HG02763 (cell line): ENCODE results near the gene ZFYVE16.
A peak's percentile ranks its signal among the peaks of the same experiment; 100 is the strongest.
"Not testable (repeated sequence)": the region's sequence is repeated elsewhere in the genome, so short reads cannot be mapped to it uniquely, and the experiment has no call there.

Experiments
- ATAC-seq: cut with Tn5 transposase; IDR thresholded peaks from one replicate; pipeline ENCODE4 v1.9.1; 2021; ENCODE audit warnings: mild to moderate bottlenecking, moderate library complexity; ENCODE audit not compliant: unreplicated experiment

ZFYVE16 gene

DNA sequence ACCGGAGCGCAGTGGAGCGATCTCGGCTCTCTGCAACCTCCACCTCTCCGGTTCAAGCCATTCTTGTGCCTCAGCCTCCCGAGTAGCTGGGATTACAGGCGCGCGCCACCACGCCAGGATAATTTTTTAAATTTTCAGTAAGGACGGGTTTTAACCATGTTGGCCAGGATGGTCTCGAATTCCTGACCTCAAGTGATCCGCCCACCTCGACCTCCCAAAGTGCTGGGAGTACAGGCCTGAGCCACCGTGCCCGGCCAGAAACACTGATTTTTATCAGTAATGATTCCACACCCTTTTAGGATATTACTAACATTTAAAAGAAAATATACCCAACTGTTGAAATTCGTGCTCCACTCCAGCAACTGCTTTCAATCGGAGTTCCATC, 79.6 kb downstream of the ZFYVE16 start:
- ATAC-seq, result no peak

DNA sequence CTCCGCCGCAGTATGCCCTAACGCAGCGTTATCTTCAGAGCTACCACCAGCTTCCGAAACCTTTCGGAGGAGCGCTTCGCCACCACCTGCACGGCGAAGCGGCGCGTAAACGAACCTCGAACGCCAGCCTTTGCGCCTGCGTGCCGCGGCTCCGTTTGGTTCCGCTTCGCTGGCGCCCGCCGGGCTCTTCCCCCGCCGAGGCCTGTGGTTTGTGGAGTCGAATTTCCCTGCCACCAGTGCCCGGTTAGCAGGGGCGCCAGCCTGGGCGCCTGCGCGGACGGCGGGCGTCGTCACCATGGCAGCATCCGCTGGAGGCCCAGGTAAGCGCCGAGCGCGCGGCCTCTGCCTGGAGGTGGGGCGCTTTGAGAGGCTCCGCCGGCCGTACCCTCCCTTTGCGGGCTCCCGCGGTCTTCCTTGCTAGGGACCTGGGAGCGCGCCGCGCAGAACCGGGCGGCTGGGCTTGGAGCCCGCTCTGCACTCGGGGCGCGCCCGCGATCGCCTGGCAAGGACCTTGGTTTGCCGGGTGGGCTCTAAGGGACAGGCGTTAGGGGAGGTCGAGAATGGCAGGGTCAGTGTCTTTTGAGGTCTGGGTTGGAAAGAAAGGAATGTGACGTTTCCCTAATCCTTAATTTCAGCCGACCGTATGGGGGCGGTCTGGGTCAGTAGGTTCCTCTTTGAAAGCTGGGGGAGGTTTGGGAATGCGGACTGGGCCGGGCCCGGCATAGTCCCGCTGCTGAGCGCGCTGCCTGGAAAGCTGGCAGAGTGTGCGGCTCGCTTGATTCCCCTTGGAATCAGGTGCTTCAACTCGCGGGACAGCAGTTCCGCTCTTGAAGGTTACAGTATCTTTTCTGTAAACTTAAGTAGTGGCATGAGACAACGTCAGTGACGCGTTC, 80.2 kb downstream of the ZFYVE16 start, which contains the start of gene FAM151B:
FAM151B (plus strand) TSS at position 272 of the 893 bp plus-strand sequence; CDS start at position 296, 24 bp downstream.
- ATAC-seq, result peak; percentile 89

DNA sequence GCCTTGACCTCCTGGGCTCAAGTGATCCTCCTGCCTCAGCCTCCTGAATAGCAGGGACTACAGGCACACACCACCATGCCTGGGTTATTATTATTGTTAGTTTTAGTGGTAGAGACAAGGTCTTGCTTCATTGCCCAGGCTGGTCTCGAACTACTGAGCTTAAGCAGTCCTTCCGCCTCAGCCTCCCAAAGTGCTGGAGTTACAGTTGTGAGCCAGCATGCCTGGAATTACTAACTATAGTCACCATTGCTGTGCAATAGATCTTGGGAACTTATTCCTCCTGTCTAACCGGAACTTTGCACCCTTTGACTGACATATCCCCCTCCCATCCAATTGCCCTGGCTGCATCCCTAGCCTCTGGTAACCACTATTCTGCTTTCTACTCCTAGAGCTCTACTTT, 83.4 kb downstream of the ZFYVE16 start:
- ATAC-seq, result no peak

DNA sequence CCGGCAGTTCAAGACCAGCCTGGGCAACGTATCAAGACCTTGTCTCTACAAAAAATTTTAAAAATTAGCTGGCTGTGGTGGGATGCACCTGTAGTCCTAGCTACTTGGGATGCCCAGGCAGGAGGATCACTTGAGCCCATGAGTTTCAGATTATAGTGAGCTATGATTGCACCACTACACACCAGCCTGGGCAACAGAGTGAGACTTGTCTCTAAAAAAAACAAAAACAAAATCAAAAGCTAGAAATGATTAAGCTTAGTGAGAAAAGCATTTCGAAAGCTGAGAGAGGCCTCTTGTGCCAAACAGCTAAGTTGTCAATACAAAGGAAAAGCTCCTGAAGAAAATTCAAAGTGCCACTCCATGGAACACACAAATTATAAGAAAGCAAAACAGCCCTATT, 84.9 kb downstream of the ZFYVE16 start:
- no peak for ATAC-seq

DNA sequence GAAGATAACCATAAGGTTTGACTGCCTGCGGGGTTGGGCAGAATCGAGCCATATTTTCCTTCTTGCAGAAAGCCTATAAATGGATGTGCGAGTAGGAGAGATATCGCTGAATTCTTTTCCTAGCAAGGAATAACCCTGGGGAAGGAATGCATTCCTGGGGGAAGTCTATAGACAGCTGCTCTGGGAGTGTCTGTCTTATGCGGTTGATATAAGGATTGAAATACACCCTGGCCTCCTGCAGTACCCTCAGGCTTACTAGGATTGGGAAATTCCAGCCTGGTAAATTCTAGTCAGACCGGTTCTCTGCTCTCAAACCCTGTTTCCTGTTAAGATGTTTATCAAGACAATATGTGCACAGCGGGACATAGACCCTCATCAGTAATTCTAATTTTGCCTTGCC, 85.6 kb downstream of the ZFYVE16 start:
- ATAC-seq, result not testable (repeated sequence)

DNA sequence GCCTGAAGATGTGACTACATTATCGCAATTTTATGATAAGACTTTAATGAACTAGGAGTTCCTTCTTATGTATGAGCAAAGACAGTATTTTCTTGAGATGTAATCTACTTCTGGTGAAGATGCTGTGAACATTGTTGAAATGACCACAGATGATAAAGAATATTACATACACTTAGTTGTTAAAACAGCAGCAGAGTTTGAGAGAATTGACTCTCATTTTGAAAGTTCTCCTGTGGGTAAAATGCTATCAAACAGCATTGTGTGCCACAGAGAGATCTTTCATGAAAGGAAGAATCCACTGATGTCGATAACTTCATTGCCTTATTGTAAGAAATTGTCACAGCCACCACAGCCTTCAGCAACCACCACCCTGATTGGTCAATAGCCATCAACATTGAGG, 88.0 kb downstream of the ZFYVE16 start:
- no peak for ATAC-seq

DNA sequence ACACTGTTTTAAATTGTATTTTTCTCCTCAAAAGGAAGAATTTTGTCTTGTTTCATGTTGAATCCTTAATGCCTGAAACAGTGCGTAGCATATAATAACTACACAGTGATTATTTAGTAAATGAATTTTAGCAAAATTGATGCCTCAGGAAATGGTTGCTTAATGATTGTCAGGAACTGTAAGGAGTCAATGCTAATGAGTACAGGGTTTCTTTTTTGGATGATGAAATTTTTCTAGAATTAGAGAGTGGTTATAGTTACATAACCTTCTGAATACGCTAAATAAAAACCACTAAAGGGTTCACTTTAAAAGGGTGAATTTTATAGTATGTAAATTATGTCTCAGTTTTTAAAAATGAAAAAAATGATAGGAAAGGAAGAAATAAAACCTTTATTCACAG, 94.9 kb downstream of the ZFYVE16 start:
- no peak for ATAC-seq

DNA sequence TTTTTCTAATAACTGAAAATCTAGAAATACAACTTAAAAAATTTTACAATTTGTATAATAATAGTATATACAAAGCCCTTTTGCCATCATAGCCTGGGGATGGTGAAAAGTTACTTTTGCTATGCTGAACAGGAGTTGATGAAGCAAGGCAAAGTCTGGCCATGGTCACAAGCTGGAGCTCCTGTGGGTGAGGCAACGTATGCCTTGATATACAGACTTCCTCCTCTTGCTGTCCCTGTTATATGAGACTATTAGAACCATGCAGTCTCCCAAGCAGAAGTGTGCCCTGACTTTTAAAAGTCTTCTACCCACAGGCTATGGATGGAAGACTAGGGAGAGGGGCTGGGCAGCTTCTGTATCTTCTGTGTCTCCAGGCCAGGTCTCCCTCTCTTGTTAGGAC, 95.8 kb downstream of the ZFYVE16 start:
- no peak for ATAC-seq

DNA sequence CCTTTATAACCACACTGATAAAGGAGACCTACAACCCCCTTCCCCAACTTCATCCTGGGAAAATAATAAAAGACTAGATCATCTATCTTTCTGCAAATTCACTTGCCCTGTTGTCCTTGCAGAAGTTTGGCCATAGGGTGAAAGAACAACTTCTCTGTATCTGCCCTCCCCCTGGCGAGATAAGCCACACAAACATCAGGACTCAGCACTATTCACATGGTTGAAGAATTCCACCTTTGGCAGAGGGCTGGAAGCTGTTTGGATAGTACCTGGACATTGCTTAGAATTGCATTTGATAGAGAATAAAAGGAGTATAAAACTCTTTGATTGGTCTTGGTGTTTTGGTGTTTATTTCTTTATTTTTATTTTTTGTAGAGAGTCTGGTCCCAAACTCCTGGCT, 97.0 kb downstream of the ZFYVE16 start:
- no peak for ATAC-seq

DNA sequence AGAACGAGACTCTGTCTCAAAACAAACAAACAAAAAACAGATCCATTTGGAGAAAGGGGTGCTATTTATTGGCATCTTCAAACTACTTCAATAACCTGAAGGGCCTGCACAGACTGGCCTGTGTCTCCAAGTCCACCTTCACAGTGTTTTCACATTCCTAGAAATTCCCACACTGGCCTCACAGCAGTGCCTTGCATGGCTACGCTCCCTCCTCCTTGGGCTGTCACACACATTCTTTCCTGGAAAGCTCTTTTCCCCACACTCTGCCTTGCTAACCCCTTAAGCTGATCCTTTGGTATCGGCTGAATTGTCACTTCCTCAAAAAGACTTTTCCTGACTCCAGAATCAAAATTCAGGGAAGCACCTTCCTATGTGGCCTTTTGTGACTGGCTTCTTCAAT, 99.8 kb downstream of the ZFYVE16 start:
- no peak for ATAC-seq

DNA sequence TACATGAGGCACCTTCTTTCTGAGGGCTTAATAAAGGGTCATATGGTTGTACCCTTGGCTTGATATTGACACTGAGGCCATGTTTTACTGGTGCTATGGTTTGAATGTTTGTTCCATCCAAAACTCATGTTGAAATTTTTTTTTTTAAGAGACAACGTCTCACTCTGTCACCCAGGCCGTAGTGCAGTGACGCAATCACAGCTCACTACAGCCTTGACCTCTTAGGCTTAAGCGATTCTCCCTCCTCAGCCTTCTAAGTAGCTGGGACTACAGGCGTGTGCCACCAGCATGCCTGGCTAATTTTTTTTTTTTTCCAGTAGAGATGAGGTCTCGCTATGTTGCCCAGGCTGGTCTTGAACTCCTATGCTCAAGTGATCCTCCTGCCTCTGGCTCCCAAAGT, 101.0 kb downstream of the ZFYVE16 start:
- no peak for ATAC-seq

DNA sequence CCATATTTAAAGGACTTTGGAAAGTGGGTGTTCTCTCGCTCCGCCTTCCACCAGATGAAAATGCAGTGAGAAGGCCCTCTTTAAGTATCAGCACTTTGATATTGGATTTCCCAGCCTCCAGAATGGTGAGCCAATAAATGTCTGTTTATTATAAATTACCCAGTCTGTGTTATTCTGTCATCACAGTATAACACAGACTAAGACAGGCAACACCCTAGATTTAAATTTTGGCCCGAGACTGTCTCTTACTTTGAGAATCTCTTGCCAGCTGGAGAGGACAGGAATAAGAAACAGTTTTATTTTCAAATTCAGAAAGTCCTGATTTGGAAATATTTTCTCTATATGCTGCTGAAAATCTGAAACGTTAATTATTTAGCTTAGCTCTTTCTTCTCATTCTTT, 101.5 kb downstream of the ZFYVE16 start:
- ATAC-seq, result no peak

DNA sequence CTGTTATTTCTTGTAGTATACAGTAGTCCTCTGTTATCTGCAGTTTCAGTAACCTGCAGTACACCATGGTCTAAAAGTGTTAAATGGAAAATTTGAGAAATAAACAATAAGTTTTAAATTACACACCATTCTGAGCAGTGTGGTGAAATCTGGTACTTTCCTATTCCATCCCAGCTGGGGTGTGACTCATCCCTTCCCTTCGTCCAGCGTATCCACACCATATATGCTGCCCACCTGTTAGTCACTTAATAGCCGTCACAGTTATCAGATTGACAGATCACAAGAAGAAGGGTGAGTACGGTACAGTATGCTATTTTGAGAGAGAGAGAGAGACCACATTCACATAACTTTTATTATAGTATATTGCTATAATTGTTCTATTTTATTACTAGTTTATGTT, 109.0 kb downstream of the ZFYVE16 start:
- no peak for ATAC-seq
